Esophagus squamous epithelium (tissue), 4 donors: Measurements from ENCODE around the gene ITIH1.

ENCODE experiments used
- CTCF ChIP-seq, 6 experiments: fragments of 450-650 bp in 4 of 6; fragments of 200-600 bp in 2 of 6; sonication (generic) in 2 of 6; IDR thresholded peaks; one replicate each; pipeline ENCODE4 v1.5.1; 2016 to 2019; ENCODE audit warnings: antibody characterized with exemption in 6 of 6, mild to moderate bottlenecking in 4 of 6, moderate library complexity in 4 of 6
- POLR2A ChIP-seq, 4 donors: fragments of 450-650 bp; IDR thresholded peaks; one replicate each; pipeline ENCODE4 v1.6.1; 2017; ENCODE audit warnings: antibody characterized with exemption in 4 of 4, mild to moderate bottlenecking in 4 of 4, moderate library complexity in 3 of 4

- TF ChIP-seq CTCF (IDR thresholded peaks at IDR 0.05) (no peak), POLR2A (IDR thresholded peaks at IDR 0.05) (no peak)
Observed at GRCh38 chr3:52781741-52782140, 4.3 kb downstream of the ITIH1 start.
